H1 (cell line): ENCODE results near the gene BRME1. TPM values are rescaled to one million over a fixed set of nuclear protein-coding genes. Genes with fewer than 3 reads are reported as not detected.

ENCODE experiments used
- CBX5 ChIP-seq: fragments of 300-800, 300-1000 bp; sonication (generic); IDR thresholded peaks from 2 replicates; pipeline ENCODE4 v1.7.1; 2016; ENCODE audit warnings: antibody characterized with exemption, low read length, low read depth
- CREB1 ChIP-seq: IDR thresholded peaks from 2 replicates; pipeline ENCODE4 v1.6.1; 2012; ENCODE audit warnings: inconsistent platforms
- MAFK ChIP-seq: IDR thresholded peaks from 2 replicates; pipeline ENCODE4 v1.6.1; 2012; ENCODE audit warnings: low read depth, mild to moderate bottlenecking, improper control_type of control experiment, low read length
- RNF2 ChIP-seq: fragments of 200-900, 300-1000 bp; sonication (generic); IDR thresholded peaks from 2 replicates; pipeline ENCODE4 v1.7.1; 2016; ENCODE audit warnings: borderline replicate concordance, low read depth, mild to moderate bottlenecking, antibody characterized with exemption, low read length; ENCODE audit not compliant: poor library complexity, severe bottlenecking; ENCODE audit errors: missing control alignments
- SIX5 ChIP-seq: IDR thresholded peaks from 2 replicates; pipeline ENCODE4 v1.6.1; 2011; ENCODE audit warnings: mild to moderate bottlenecking, low read depth, low read length
- SP1 ChIP-seq: IDR thresholded peaks from 2 replicates; pipeline ENCODE4 v1.6.1; 2011; ENCODE audit warnings: low read depth, low read length
- TAF1 ChIP-seq: IDR thresholded peaks from 2 replicates; pipeline ENCODE4 v1.6.1; 2011; ENCODE audit warnings: mild to moderate bottlenecking, low read depth, low read length
- TCF12 ChIP-seq: IDR thresholded peaks from 2 replicates; pipeline ENCODE4 v1.6.1; 2011; ENCODE audit warnings: low read depth, mild to moderate bottlenecking, low read length
- polyA plus RNA-seq, 7 experiments: library from polyadenylated mRNA; depleted of rRNA in 3 of 7; stranded (reverse) in 5 of 7; unstranded in 2 of 7; fragments of >200 nt in 5 of 7; fragments of 200-250 nt in 2 of 7; gene quantifications; 1 replicate in 5 of 7; 2 replicates in 1 of 7; 4 replicates in 1 of 7; pipeline versions ENCODE4 v1.2.1 to v1.2.3, GENCODE V29; 2011 to 2013; ENCODE audit warnings: missing spikeins in 2 of 7, mixed read lengths in 2 of 7
- total RNA-seq: library from RNA; stranded (reverse); fragmentation: NEBNext Ultra II Directional; extraction: Animal tissue kit (Norgen Biotek cat#: 25700); gene quantifications from 2 replicates; pipeline ENCODE4 v1.2.1, GENCODE V29; 2021

Gene BRME1
- total and polyA plus RNA-seq, 2 of the 8 experiments (the other 6 are each of a cell fraction or from before 2014, with no cell fraction given): 4.6 to 4.7 TPM

DNA sequence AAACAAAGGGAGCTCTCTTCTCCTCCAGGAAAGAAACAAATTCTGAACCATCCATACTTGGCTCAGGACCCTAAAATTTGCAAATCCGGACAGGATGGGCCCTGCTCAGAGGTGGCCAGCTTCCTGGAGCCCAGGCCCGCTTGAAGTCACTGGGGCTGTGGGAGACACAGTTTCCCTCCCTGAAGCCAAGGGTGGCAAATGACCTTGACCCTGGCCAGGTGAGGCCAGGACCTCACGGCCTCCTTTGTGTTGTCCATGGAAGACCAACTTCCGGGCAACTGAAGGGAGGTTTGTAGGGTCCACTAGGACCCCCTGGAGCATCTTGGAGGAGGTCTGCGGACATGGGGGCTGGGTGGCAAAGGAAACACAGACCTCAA is 23.5 kb downstream of the BRME1 start (continued):
- no peak for TF ChIP-seq RNF2
- no peak for TF ChIP-seq MAFK
- TF ChIP-seq CREB1: no peak
- no peak for TF ChIP-seq SP1
- TF ChIP-seq TAF1: no peak
- TF ChIP-seq SIX5: no peak
- TF ChIP-seq TCF12: no peak
- no peak for TF ChIP-seq CBX5
- TF ChIP-seq, all 59 proteins: peak for 0
